Measurements from ENCODE around the gene ITLN2. TPM values are rescaled to one million over a fixed set of nuclear protein-coding genes. Genes with fewer than 3 reads are reported as not detected.
"Not testable (repeated sequence)": the region's sequence is repeated elsewhere in the genome, so short reads cannot be mapped to it uniquely, and the experiment has no call there.

Gene ITLN2
- not detected in 2 replicates for total RNA-seq (2014; rRNA removed; shearing (Covaris generic))

GRCh38 chr1:160954158-160955104, at the start of gene ITLN2:
ITLN2 (minus strand) TSS chr1:160954809; CDS start chr1:160954741, 68 bp downstream.
- DNase-seq (ENCODE audit: low spot score): peak; percentile 8
- in situ Hi-C loops (cut with HindIII; ENCODE audit: low sequenced_read_pairs): no loop called here

- in situ Hi-C loops (cut with HindIII; ENCODE audit: low sequenced_read_pairs): no loop called here
- DNase-seq (ENCODE audit: low spot score): no peak
Observed at GRCh38 chr1:161001525-161001924, 46.9 kb upstream of the ITLN2 start.

- in situ Hi-C loops (cut with HindIII; ENCODE audit: low sequenced_read_pairs): no loop called here
- DNase-seq (ENCODE audit: low spot score): no peak
Observed at GRCh38 chr1:161000736-161001480, 46.3 kb upstream of the ITLN2 start.

- no peak for DNase-seq (ENCODE audit: low spot score)
- in situ Hi-C loops (cut with HindIII; ENCODE audit: low sequenced_read_pairs): no loop called here
Observed at GRCh38 chr1:160999376-160999775, 44.8 kb upstream of the ITLN2 start.

GRCh38 chr1:160997323-160998038, 42.9 kb upstream of the ITLN2 start:
- in situ Hi-C loops (cut with HindIII; ENCODE audit: low sequenced_read_pairs): no loop called here
- peak; percentile 42 for DNase-seq (ENCODE audit: low spot score)

- DNase-seq (ENCODE audit: low spot score): no peak
- in situ Hi-C loops (cut with HindIII; ENCODE audit: low sequenced_read_pairs): no loop called here
Observed at GRCh38 chr1:160996178-160996577, 41.6 kb upstream of the ITLN2 start.

GRCh38 chr1:160993544-160994193, 39.1 kb upstream of the ITLN2 start:
- peak; percentile 15 for DNase-seq (ENCODE audit: low spot score)
- in situ Hi-C loops (cut with HindIII; ENCODE audit: low sequenced_read_pairs): no loop called here

- DNase-seq (ENCODE audit: low spot score); in situ Hi-C loops (cut with HindIII; ENCODE audit: low sequenced_read_pairs): not testable (repeated sequence)
Observed at GRCh38 chr1:160992036-160992435, 37.4 kb upstream of the ITLN2 start.

- no peak for DNase-seq (ENCODE audit: low spot score)
- in situ Hi-C loops (cut with HindIII; ENCODE audit: low sequenced_read_pairs): no loop called here
Observed at GRCh38 chr1:160987359-160988050, 32.9 kb upstream of the ITLN2 start.

GRCh38 chr1:160985723-160986122, 31.1 kb upstream of the ITLN2 start:
- in situ Hi-C loops (cut with HindIII; ENCODE audit: low sequenced_read_pairs): no loop called here

GRCh38 chr1:160981584-160982411, 27.2 kb upstream of the ITLN2 start:
- DNase-seq (ENCODE audit: low spot score): no peak
- in situ Hi-C loops (cut with HindIII; ENCODE audit: low sequenced_read_pairs): no loop called here

More at GRCh38 chr1:160985723-160986122, 31.1 kb upstream of the ITLN2 start:
- DNase-seq (ENCODE audit: low spot score): no peak

- no peak for DNase-seq (ENCODE audit: low spot score)
- in situ Hi-C loops (cut with HindIII; ENCODE audit: low sequenced_read_pairs): no loop called here
Observed at GRCh38 chr1:160979286-160979685, 24.7 kb upstream of the ITLN2 start.

- in situ Hi-C loops (cut with HindIII; ENCODE audit: low sequenced_read_pairs): no loop called here
- DNase-seq (ENCODE audit: low spot score): no peak
Observed at GRCh38 chr1:160978510-160978927, 23.9 kb upstream of the ITLN2 start.

GRCh38 chr1:160975026-160975425, 20.4 kb upstream of the ITLN2 start:
- no peak for DNase-seq (ENCODE audit: low spot score)
- in situ Hi-C loops (cut with HindIII; ENCODE audit: low sequenced_read_pairs): no loop called here

- in situ Hi-C loops (cut with HindIII; ENCODE audit: low sequenced_read_pairs): no loop called here
- DNase-seq (ENCODE audit: low spot score): no peak
Observed at GRCh38 chr1:160973491-160973890, 18.9 kb upstream of the ITLN2 start.

- in situ Hi-C loops (cut with HindIII; ENCODE audit: low sequenced_read_pairs): no loop called here
- DNase-seq (ENCODE audit: low spot score): no peak
Observed at GRCh38 chr1:160972939-160973338, 18.3 kb upstream of the ITLN2 start.

GRCh38 chr1:160971618-160972056, 17.0 kb upstream of the ITLN2 start:
- no peak for DNase-seq (ENCODE audit: low spot score)
- in situ Hi-C loops (cut with HindIII; ENCODE audit: low sequenced_read_pairs): no loop called here

- DNase-seq (ENCODE audit: low spot score): no peak
- in situ Hi-C loops (cut with HindIII; ENCODE audit: low sequenced_read_pairs): no loop called here
Observed at GRCh38 chr1:160963521-160963920, 8.9 kb upstream of the ITLN2 start.
